Left ventricle myocardium inferior (tissue), 1 donor: ENCODE results near the gene NEO1. TPM values are rescaled to one million over a fixed set of nuclear protein-coding genes. Genes with fewer than 3 reads are reported as not detected.

Experiments used
- DNase-seq: peaks from one replicate; pipeline ENCODE4 v3.0.0-alpha.2; 2020
- H3K27ac ChIP-seq: fragments of 200-600 bp; replicated peaks from 2 replicates; pipeline ENCODE4 v1.8.0; 2021
- H3K27me3 ChIP-seq: fragments of 200-600 bp; 2 replicates; pipeline ENCODE4 v1.8.0; 2021; ENCODE audit warnings: low read depth
- H3K36me3 ChIP-seq: fragments of 200-600 bp; 2 replicates; pipeline ENCODE4 v1.8.0; 2021
- H3K4me1 ChIP-seq: fragments of 200-600 bp; 2 replicates; pipeline ENCODE4 v1.8.0; 2021
- H3K4me3 ChIP-seq: fragments of 200-600 bp; 2 replicates; pipeline ENCODE4 v1.8.0; 2021; ENCODE audit warnings: mild to moderate bottlenecking, moderate library complexity
- H3K9me3 ChIP-seq: fragments of 200-600 bp; replicated peaks from 2 replicates; pipeline ENCODE4 v1.8.0; 2021
- CTCF ChIP-seq: fragments of 200-600 bp; IDR thresholded peaks from 2 replicates; pipeline ENCODE4 v1.8.0; 2021; ENCODE audit warnings: antibody characterized with exemption, mild to moderate bottlenecking, borderline replicate concordance
- intact Hi-C: fragments of 100-400 bp; cut with micrococcal nuclease; formaldehyde crosslinking; loops from one replicate; pipeline ENCODE4 v1.11.0; 2022
- total RNA-seq: library from RNA; stranded (reverse); fragmentation: NEBNext Ultra II Directional; extraction: Animal tissue kit (Norgen Biotek cat#: 25700); gene quantifications from one replicate; pipeline ENCODE4 v1.2.1, GENCODE V29; 2021
- donor health status: DM: no; HTN: yes; CAD: no; lungs with severe emphysema.

Gene NEO1
- total RNA-seq, 1 donor from 2014 or later: 9.0 TPM

- Histone ChIP-seq H3K36me3 (no peaks in the 10 kb centered on the region), H3K4me3 (no peak overlapping the region), H3K4me1 (no peaks in the 10 kb centered on the region), H3K9me3 (no peaks in the 10 kb centered on the region), H3K27ac (no peak overlapping the region), H3K27me3 (peaks cover 91% of the 10 kb centered on the region)
- TF ChIP-seq CTCF: no peak
- intact Hi-C loops: no loop called here
- no peak for DNase-seq
Observed at GRCh38 chr15:73023071-73023470, 29.2 kb upstream of the NEO1 start.

- Histone ChIP-seq H3K4me1 (no peaks in the 10 kb centered on the region), H3K4me3 (no peak overlapping the region), H3K9me3 (no peaks in the 10 kb centered on the region), H3K27me3 (peaks cover 94% of the 10 kb centered on the region), H3K27ac (no peak overlapping the region), H3K36me3 (no peaks in the 10 kb centered on the region)
- no peak for TF ChIP-seq CTCF
- no peak for DNase-seq
- intact Hi-C loops: no loop called here
Observed at GRCh38 chr15:73024168-73024567, 28.1 kb upstream of the NEO1 start.

GRCh38 chr15:73026511-73027054 lies 25.7 kb upstream of the NEO1 start:
- Histone ChIP-seq H3K9me3 (no peaks in the 10 kb centered on the region), H3K27me3 (peaks cover 96% of the 10 kb centered on the region), H3K4me3 (no peak overlapping the region), H3K27ac (no peak overlapping the region), H3K4me1 (no peaks in the 10 kb centered on the region), H3K36me3 (no peaks in the 10 kb centered on the region)
- no peak for DNase-seq
- no peak for TF ChIP-seq CTCF
- intact Hi-C loops: no loop called here

GRCh38 chr15:73028031-73028430 lies 24.2 kb upstream of the NEO1 start:
- Histone ChIP-seq H3K4me1 (no peaks in the 10 kb centered on the region), H3K9me3 (no peaks in the 10 kb centered on the region), H3K27me3 (peaks cover 98% of the 10 kb centered on the region), H3K36me3 (no peaks in the 10 kb centered on the region), H3K4me3 (no peak overlapping the region), H3K27ac (no peak overlapping the region)
- no peak for DNase-seq
- no peak for TF ChIP-seq CTCF
- intact Hi-C loops: no loop called here

GRCh38 chr15:73028831-73029451 lies 23.3 kb upstream of the NEO1 start:
- intact Hi-C loops: no loop called here
- no peak for TF ChIP-seq CTCF
- Histone ChIP-seq H3K36me3 (no peaks in the 10 kb centered on the region), H3K4me1 (no peaks in the 10 kb centered on the region), H3K9me3 (no peaks in the 10 kb centered on the region), H3K27me3 (peaks cover 99% of the 10 kb centered on the region), H3K27ac (no peak overlapping the region), H3K4me3 (no peak overlapping the region)
- no peak for DNase-seq
